SK-N-SH (cell line): ENCODE results near the gene TRIM66. TPM values are rescaled to one million over a fixed set of nuclear protein-coding genes. Genes with fewer than 3 reads are reported as not detected.

Experiments used
- CTCF ChIA-PET: fragments of 300-600, 350-600 bp; formaldehyde crosslinking; extraction: SDS; loops from one replicate; lab custom pipeline; 2021; lab: Yijun Ruan, JAX
- POLR2A ChIA-PET: fragments of 350-600 bp; sonication (Branson Sonifier 250); formaldehyde crosslinking; extraction: SDS; loops from one replicate; lab custom pipeline; 2020; ENCODE audit warnings: antibody characterized with exemption, inconsistent platforms; lab: Yijun Ruan, JAX
- DNase-seq: peaks from one replicate; pipeline ENCODE4 v3.0.0; 2012
- H2AFZ ChIP-seq: fragments of 200-600 bp; sonication (generic); 2 replicates; pipeline ENCODE4 v1.8.1; 2016; ENCODE audit warnings: antibody characterized with exemption, mild to moderate bottlenecking, low read depth
- H3F3A ChIP-seq: fragments of 200-600 bp; sonication (generic); replicated peaks from 2 replicates; pipeline ENCODE3; 2016; ENCODE audit warnings: antibody characterized with exemption, mild to moderate bottlenecking; ENCODE audit not compliant: insufficient read depth
- H3K27ac ChIP-seq, 2 experiments: fragments of 200-500 bp in 1 of 2; fragments of 200-600 bp in 1 of 2; sonication (Bioruptor generic) in 1 of 2; sonication (generic), shearing (Covaris generic) in 1 of 2; 2 replicates each; pipeline versions ENCODE4 v1.5.1 to v1.6.1; 2014 to 2016; ENCODE audit warnings: low read depth in 2 of 2, inconsistent platforms in 1 of 2, low read length in 1 of 2, mild to moderate bottlenecking in 1 of 2, mixed read lengths in 1 of 2
- H3K27me3 ChIP-seq: fragments of 200-600 bp; sonication (generic), shearing (Covaris generic); 2 replicates; pipeline ENCODE4 v1.6.1; 2016; ENCODE audit warnings: mixed run types; ENCODE audit not compliant: insufficient read depth
- H3K36me3 ChIP-seq, 2 experiments: fragments of 200-500 bp in 1 of 2; fragments of 200-600 bp in 1 of 2; sonication (Bioruptor generic) in 1 of 2; sonication (generic) in 1 of 2; replicated peaks in 1 of 2; 2 replicates each; pipeline versions ENCODE3 to v1.5.1; 2014 to 2016; ENCODE audit warnings: low read length in 1 of 2, mild to moderate bottlenecking in 1 of 2; ENCODE audit not compliant: insufficient read depth in 2 of 2, control insufficient read depth in 1 of 2
- H3K4me1 ChIP-seq, 2 experiments: fragments of 200-500 bp in 1 of 2; fragments of 200-600 bp in 1 of 2; sonication (Bioruptor generic) in 1 of 2; sonication (generic), shearing (Covaris generic) in 1 of 2; 2 replicates each; pipeline versions ENCODE4 v1.5.1 to v1.6.1; 2014 to 2016; ENCODE audit warnings: low read depth in 1 of 2, low read length in 1 of 2, mixed run types in 1 of 2; ENCODE audit not compliant: insufficient read depth in 2 of 2, control insufficient read depth in 1 of 2
- H3K4me2 ChIP-seq: fragments of 200-600 bp; sonication (generic), shearing (Covaris generic); 2 replicates; pipeline ENCODE4 v1.6.1; 2017; ENCODE audit warnings: mixed run types
- H3K4me3 ChIP-seq, 2 experiments: fragments of 200-500 bp in 1 of 2; fragments of 200-600 bp in 1 of 2; sonication (Bioruptor generic) in 1 of 2; sonication (generic), shearing (Covaris generic) in 1 of 2; 2 replicates each; pipeline versions ENCODE4 v1.5.1 to v1.8.1; 2014 to 2016; ENCODE audit warnings: low read depth in 2 of 2, inconsistent platforms in 1 of 2, low read length in 1 of 2, mild to moderate bottlenecking in 1 of 2, mixed read lengths in 1 of 2, moderate library complexity in 1 of 2
- H3K79me2 ChIP-seq: fragments of 200-600 bp; sonication (generic); 2 replicates; pipeline ENCODE4 v1.8.1; 2017; ENCODE audit warnings: mild to moderate bottlenecking; ENCODE audit not compliant: insufficient read depth
- H3K9ac ChIP-seq: fragments of 200-600 bp; sonication (generic); 2 replicates; pipeline ENCODE4 v1.6.1; 2017; ENCODE audit warnings: mixed run types
- H3K9me2 ChIP-seq: fragments of 200-600 bp; sonication (generic); 2 replicates; pipeline ENCODE4 v1.6.1; 2017; ENCODE audit warnings: mixed run types
- H3K9me3 ChIP-seq: fragments of 200-600 bp; sonication (generic); 2 replicates; pipeline ENCODE4 v1.6.1; 2017; ENCODE audit warnings: mixed run types, mild to moderate bottlenecking, moderate library complexity
- H4K20me1 ChIP-seq: fragments of 200-600 bp; sonication (generic); 2 replicates; pipeline ENCODE4 v1.6.1; 2017; ENCODE audit warnings: mild to moderate bottlenecking, mixed run types; ENCODE audit not compliant: insufficient read depth
- EZH2phosphoT487 ChIP-seq: fragments of 200-600 bp; sonication (generic); IDR thresholded peaks from 2 replicates; pipeline ENCODE4 v1.6.1; 2017; ENCODE audit warnings: low read depth, mixed run types, mild to moderate bottlenecking, antibody characterized with exemption, moderate library complexity, borderline replicate concordance
- FOSL2 ChIP-seq: IDR thresholded peaks from 2 replicates; pipeline ENCODE4 v1.4.0; 2012; ENCODE audit warnings: low read depth, mild to moderate bottlenecking, moderate library complexity, borderline replicate concordance
- FOXJ3 ChIP-seq: sonication (generic); formaldehyde crosslinking; IDR thresholded peaks from 2 replicates; pipeline ENCODE4 v1.5.1; 2020; ENCODE audit warnings: mild to moderate bottlenecking, missing genetic modification reagents
- GATA2 ChIP-seq: sonication (generic); formaldehyde crosslinking; IDR thresholded peaks from 2 replicates; pipeline ENCODE4 v1.5.0; 2020; ENCODE audit warnings: mild to moderate bottlenecking, missing genetic modification reagents
- MAX ChIP-seq: IDR thresholded peaks from 2 replicates; pipeline ENCODE4 v1.4.0; 2012; ENCODE audit warnings: low read depth
- MEF2A ChIP-seq: IDR thresholded peaks from 2 replicates; pipeline ENCODE4 v1.4.0; 2012; ENCODE audit warnings: low read depth, borderline replicate concordance
- MXI1 ChIP-seq: IDR thresholded peaks from 2 replicates; pipeline ENCODE4 v1.6.1; 2012; ENCODE audit warnings: mild to moderate bottlenecking, low read depth, low read length, improper control_type of control experiment
- PBX3 ChIP-seq: IDR thresholded peaks from 2 replicates; pipeline ENCODE4; 2012
- POLR2AphosphoS5 ChIP-seq: IDR thresholded peaks from 2 replicates; pipeline ENCODE4 v1.6.1; 2012; ENCODE audit warnings: low read depth, low read length
- REST ChIP-seq: IDR thresholded peaks from 2 replicates; pipeline ENCODE4 v1.6.1; 2012; ENCODE audit warnings: mild to moderate bottlenecking, low read depth, low read length, moderate library complexity
- SIN3A ChIP-seq: IDR thresholded peaks from 2 replicates; pipeline ENCODE4 v1.6.1; 2012; ENCODE audit warnings: low read depth, mild to moderate bottlenecking, low read length, moderate library complexity, borderline replicate concordance
- SMC3 ChIP-seq: IDR thresholded peaks from 2 replicates; pipeline ENCODE4 v1.6.1; 2012; ENCODE audit warnings: low read depth, low read length, improper control_type of control experiment
- TAF1 ChIP-seq: IDR thresholded peaks from 2 replicates; pipeline ENCODE4 v1.6.1; 2012; ENCODE audit warnings: low read depth, mild to moderate bottlenecking, low read length, moderate library complexity, borderline replicate concordance
- TCF12 ChIP-seq: IDR thresholded peaks from 2 replicates; pipeline ENCODE4 v1.4.0; 2012
- USF2 ChIP-seq: fragments of 150-350 bp; IDR thresholded peaks from 2 replicates; pipeline ENCODE4 v1.6.1; 2017; ENCODE audit warnings: antibody characterized with exemption, low read length, low read depth, borderline replicate concordance
- ZBTB33 ChIP-seq: IDR thresholded peaks from 2 replicates; pipeline ENCODE4 v1.4.0; 2012; ENCODE audit warnings: low read depth, borderline replicate concordance
- WGBS: methylation state at CpG from one replicate; pipeline ENCODE4 v1.1.6; 2017; ENCODE audit warnings: low lambda C conversion rate; 5-methylcytosine and 5-hydroxymethylcytosine counted together
- polyA plus RNA-seq, 3 experiments: library from polyadenylated mRNA; depleted of rRNA; stranded (reverse); fragments of >200 nt; gene quantifications; 2 replicates each; pipeline ENCODE4 v1.2.3, GENCODE V29; 2012

Gene TRIM66
- polyA plus RNA-seq, 1 of the 3 experiments (the other 2 are of a cell fraction), result 6.4 TPM

- TF ChIP-seq SMC3 (no peak), FOXJ3 (no peak), MXI1 (no peak), ZBTB33 (no peak), MEF2A (no peak), USF2 (no peak), REST (no peak), TCF12 (no peak), MAX (no peak), SIN3A (no peak), POLR2AphosphoS5 (no peak)
Observed at GRCh38 chr11:8587915-8588314, 94.5 kb downstream of the TRIM66 start (continued).

- ChIA-PET CTCF (interaction anchor here (0.9 to 1.1 kb wide), 2 partner anchors 19 to 553 kb away, joined by 3 read pairs; no protein-coding TSS in a partner anchor), POLR2A (no interaction called here)
- H3K9me3 ChIP-seq, result no peaks in the 10 kb centered on the region
- H3K4me3 ChIP-seq, result no peak overlapping the region
- H3K27ac ChIP-seq, result no peak overlapping the region
- no peak overlapping the region for H3K4me2 ChIP-seq
- no peak for TF ChIP-seq SIN3A
- TF ChIP-seq TAF1, result no peak
- no peak for TF ChIP-seq EZH2phosphoT487
- peak; percentile 6; the same call in 1 of the 2 replicates for TF ChIP-seq FOSL2
- peak; percentile 32 for TF ChIP-seq PBX3
- no peak for TF ChIP-seq GATA2 (CRISPR knock-in tag)
- TF ChIP-seq SMC3, result no peak
- H3K36me3 ChIP-seq, result peaks cover 0 to 4% of the 10 kb centered on the region in 2 experiments
- no peak for DNase-seq
- WGBS, result 50% methylated on average over 2 of the region's 2 CpGs
- no peaks in the 10 kb centered on the region for H3K9me2 ChIP-seq
- no peaks in the 10 kb centered on the region for H3K27me3 ChIP-seq
- H3K79me2 ChIP-seq, result no peaks in the 10 kb centered on the region
- H3K9ac ChIP-seq, result no peak overlapping the region
- H3K4me1 ChIP-seq, result peaks cover 6% of the 10 kb centered on the region in 2 experiments; a peak in 2 of 4 replicates
- peaks cover 14% of the 10 kb centered on the region for H3F3A ChIP-seq
- no peaks in the 10 kb centered on the region for H4K20me1 ChIP-seq
- no peak overlapping the region for H2AFZ ChIP-seq
Observed at GRCh38 chr11:8586805-8587204, 95.7 kb downstream of the TRIM66 start.
